ENCODE data around the gene DLX3.

DLX3 gene

GRCh38 chr17:49958723-49959122 lies 36.3 kb downstream of the DLX3 start:
- Mint-ChIP-seq H3K36me3 (no peaks in the 10 kb centered on the region), H3K4me1 (peaks cover 3% of the 10 kb centered on the region), H3K9me3 (no peaks in the 10 kb centered on the region), H3K27ac (no peak overlapping the region), H3K27me3 (peaks cover 69% of the 10 kb centered on the region), H3K4me3 (no peak overlapping the region)
- DNase-seq = no peak
- CTCF ChIA-PET = no interaction called here

- H3K27ac Mint-ChIP-seq = no peak overlapping the region
- H3K4me3 Mint-ChIP-seq = no peak overlapping the region
- H3K36me3 Mint-ChIP-seq = no peaks in the 10 kb centered on the region
- no peaks in the 10 kb centered on the region for H3K4me1 Mint-ChIP-seq
- H3K27me3 Mint-ChIP-seq = peaks cover 69% of the 10 kb centered on the region
- no peak for DNase-seq
- no peaks in the 10 kb centered on the region for H3K9me3 Mint-ChIP-seq
- CTCF ChIA-PET = interaction anchor here (1.1 to 3.9 kb wide), 2 partner anchors 33 to 39 kb away, joined by 4 to 32 read pairs; partner anchors contain the start of gene DLX3
Observed at GRCh38 chr17:49957350-49957749, 37.7 kb downstream of the DLX3 start.

- H3K27me3 Mint-ChIP-seq = peaks cover 69% of the 10 kb centered on the region
- no peak overlapping the region for H3K27ac Mint-ChIP-seq
- H3K4me1 Mint-ChIP-seq = no peaks in the 10 kb centered on the region
- no peak for DNase-seq
- CTCF ChIA-PET = interaction anchor here (1.1 to 3.9 kb wide), 2 partner anchors 33 to 39 kb away, joined by 4 to 32 read pairs; partner anchors contain the start of gene DLX3
- no peaks in the 10 kb centered on the region for H3K36me3 Mint-ChIP-seq
- H3K9me3 Mint-ChIP-seq = no peaks in the 10 kb centered on the region
- no peak overlapping the region for H3K4me3 Mint-ChIP-seq
Observed at GRCh38 chr17:49956780-49957179, 38.2 kb downstream of the DLX3 start.

GRCh38 chr17:49955157-49955556 lies 39.9 kb downstream of the DLX3 start:
- H3K4me3 Mint-ChIP-seq = no peak overlapping the region
- H3K4me1 Mint-ChIP-seq = no peaks in the 10 kb centered on the region

DNA sequence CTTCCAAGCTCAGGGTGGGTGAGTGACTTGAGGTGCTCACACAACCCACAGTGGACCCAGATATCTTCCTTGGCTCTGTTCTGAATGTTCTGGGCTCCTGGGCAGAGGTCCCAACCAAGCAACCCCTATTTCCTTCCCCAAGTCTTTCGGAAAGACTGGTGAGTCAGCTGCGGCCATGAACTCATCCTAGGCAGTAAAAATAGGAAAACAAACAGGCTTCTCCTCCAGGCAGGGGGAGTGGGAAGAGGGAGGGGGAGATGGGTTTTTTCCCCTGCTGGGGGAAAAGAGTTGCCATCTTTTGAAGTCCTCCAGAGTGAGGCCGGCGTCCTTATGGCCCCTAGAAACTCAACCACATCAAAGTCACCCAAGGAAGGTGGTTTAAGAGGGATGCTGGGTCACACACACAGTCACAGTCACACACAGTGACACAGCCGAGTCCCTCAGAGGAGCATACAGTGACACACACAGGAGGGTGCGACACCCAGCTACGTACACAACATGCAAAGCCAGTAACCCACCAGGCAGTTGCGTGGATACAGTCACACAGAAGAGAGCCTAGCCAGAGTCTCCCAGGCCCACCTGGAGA lies 42.0 kb downstream of the DLX3 start:
- CTCF ChIA-PET = interaction anchor here (0.6 to 6.4 kb wide), 23 partner anchors 9 to 1376 kb away, joined by 3 to 118 read pairs (median 5); partner anchors contain the start of gene DLX3
- H3K9me3 Mint-ChIP-seq = no peaks in the 10 kb centered on the region
- no peak overlapping the region for H3K4me3 Mint-ChIP-seq
- H3K4me1 Mint-ChIP-seq = no peaks in the 10 kb centered on the region
- no peak overlapping the region for H3K27ac Mint-ChIP-seq
- H3K27me3 Mint-ChIP-seq = peaks cover 82% of the 10 kb centered on the region
- DNase-seq = no peak
- no peaks in the 10 kb centered on the region for H3K36me3 Mint-ChIP-seq

More at GRCh38 chr17:49955157-49955556, 39.9 kb downstream of the DLX3 start:
- no peak for DNase-seq
- no peaks in the 10 kb centered on the region for H3K9me3 Mint-ChIP-seq
- peaks cover 71% of the 10 kb centered on the region for H3K27me3 Mint-ChIP-seq
- H3K27ac Mint-ChIP-seq = no peak overlapping the region
- CTCF ChIA-PET = interaction anchor here (3.9 kb wide), 1 partner anchor 41 kb away, joined by 32 read pairs; the partner anchor contains the start of gene DLX3
- no peaks in the 10 kb centered on the region for H3K36me3 Mint-ChIP-seq

DNA sequence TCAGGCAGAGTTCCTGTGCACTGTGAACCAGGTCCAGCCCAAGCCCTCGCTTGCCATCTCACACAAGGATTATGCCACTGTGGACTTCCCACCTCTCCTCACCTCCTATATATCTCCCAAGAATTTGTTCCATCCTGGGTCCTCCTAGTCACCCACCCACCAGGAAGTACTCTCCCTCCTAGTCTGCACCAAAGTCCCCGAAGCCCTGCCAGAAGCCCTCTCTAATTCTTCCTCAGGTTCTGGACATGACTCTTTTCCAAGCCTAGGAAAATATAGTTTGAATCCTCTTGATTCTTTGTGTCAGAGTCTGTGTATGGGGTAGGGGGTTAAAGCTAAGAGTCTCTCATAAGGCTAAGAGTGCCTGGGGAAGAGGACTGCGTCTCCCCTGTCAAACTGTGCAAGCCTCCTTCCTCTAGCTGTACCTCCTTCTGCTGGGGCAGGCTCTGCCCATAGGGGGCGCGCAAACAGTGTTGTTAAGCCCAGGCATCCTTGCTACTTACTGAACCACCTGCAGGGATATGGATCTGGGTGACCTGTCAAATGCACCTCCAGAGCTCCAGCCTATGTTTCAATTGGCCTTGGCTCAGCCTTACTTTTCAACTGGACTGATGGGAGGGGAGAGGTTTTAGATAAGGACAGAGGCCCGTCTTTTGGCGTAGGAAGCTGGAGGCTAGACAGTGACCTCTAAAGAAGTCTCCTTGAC lies 42.7 kb downstream of the DLX3 start:
- CTCF ChIA-PET = interaction anchor here (0.6 to 6.4 kb wide), 24 partner anchors 10 to 1376 kb away, joined by 3 to 118 read pairs (median 5); partner anchors contain the start of gene DLX3
- no peaks in the 10 kb centered on the region for H3K36me3 Mint-ChIP-seq
- H3K4me1 Mint-ChIP-seq = no peaks in the 10 kb centered on the region
- H3K27ac Mint-ChIP-seq = no peak overlapping the region
- H3K27me3 Mint-ChIP-seq = peaks cover 82% of the 10 kb centered on the region
- no peak overlapping the region for H3K4me3 Mint-ChIP-seq
- no peaks in the 10 kb centered on the region for H3K9me3 Mint-ChIP-seq
- DNase-seq = peak; percentile 91

- H3K36me3 Mint-ChIP-seq = no peaks in the 10 kb centered on the region
- H3K9me3 Mint-ChIP-seq = no peaks in the 10 kb centered on the region
- H3K4me3 Mint-ChIP-seq = no peak overlapping the region
- no peaks in the 10 kb centered on the region for H3K4me1 Mint-ChIP-seq
- DNase-seq = no peak
- CTCF ChIA-PET = interaction anchor here (0.8 to 6.4 kb wide), 16 partner anchors 10 to 140 kb away, joined by 3 to 118 read pairs (median 6); partner anchors contain the start of gene DLX3
- H3K27me3 Mint-ChIP-seq = peaks cover 77% of the 10 kb centered on the region
- no peak overlapping the region for H3K27ac Mint-ChIP-seq
Observed at GRCh38 chr17:49951362-49952082, 43.5 kb downstream of the DLX3 start.

DNA sequence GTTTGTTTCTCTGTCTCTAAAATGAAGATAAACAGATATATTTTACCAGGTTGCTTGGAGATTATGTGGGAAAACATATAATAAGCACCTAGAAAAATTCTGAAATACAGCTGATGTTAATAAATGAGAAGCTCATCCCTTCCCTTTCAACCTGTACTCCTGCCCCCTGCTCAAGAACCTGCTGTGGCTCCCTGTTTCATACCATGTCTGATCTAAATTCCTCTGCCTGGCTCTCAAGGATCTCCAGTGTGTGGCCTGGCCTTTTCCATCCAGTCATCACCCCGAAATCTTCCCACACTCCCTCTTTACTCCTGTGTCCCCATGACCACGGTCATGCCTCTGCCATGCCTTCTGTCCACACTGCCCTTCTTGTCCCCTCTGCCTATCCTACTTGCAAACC lies 45.4 kb downstream of the DLX3 start:
- no peaks in the 10 kb centered on the region for H3K36me3 Mint-ChIP-seq
- H3K9me3 Mint-ChIP-seq = no peaks in the 10 kb centered on the region
- H3K27ac Mint-ChIP-seq = no peak overlapping the region
- peaks cover 88% of the 10 kb centered on the region for H3K27me3 Mint-ChIP-seq
- CTCF ChIA-PET = interaction anchor here (6.4 kb wide), 1 partner anchor 48 kb away, joined by 118 read pairs; the partner anchor contains the start of gene DLX3
- no peaks in the 10 kb centered on the region for H3K4me1 Mint-ChIP-seq
- DNase-seq = no peak
- H3K4me3 Mint-ChIP-seq = no peak overlapping the region

DNA sequence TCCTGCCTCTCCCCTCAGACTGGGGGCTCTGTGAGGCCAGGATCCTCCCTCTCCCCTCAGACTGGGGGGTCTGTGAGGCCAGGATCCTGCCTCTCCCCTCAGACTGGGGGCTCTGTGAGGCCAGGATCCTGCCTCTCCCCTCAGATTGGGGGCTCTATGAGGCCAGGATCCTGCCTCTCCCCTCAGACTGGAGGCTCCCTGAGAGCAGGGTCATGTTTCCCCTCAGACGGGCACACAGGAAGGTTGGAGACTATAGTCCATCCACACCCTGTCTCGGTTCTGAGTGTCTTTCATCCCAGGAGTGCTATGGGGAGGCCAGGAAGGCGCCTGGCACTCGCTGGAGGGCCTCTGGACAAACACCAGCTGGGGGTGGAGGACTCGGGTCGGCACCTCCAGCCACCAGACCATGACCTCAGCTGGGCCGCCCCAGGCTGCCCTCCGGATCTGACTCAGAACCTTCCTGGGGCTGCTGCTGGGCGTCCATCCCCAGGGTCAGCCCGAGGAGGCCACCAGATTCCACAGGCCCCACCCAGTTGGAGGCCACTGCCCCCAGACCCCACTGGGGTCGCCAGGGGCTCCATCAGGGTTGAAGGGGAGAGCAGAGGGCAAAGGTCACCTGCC lies 48.0 kb downstream of the DLX3 start:
- Mint-ChIP-seq H3K27ac (no peak overlapping the region), H3K36me3 (no peaks in the 10 kb centered on the region), H3K4me1 (no peaks in the 10 kb centered on the region), H3K4me3 (no peak overlapping the region), H3K9me3 (no peaks in the 10 kb centered on the region), H3K27me3 (peaks cover 90% of the 10 kb centered on the region)
- DNase-seq = no peak
- CTCF ChIA-PET = no interaction called here

- no peak overlapping the region for H3K4me3 Mint-ChIP-seq
- H3K27ac Mint-ChIP-seq = no peak overlapping the region
- CTCF ChIA-PET = no interaction called here
- H3K27me3 Mint-ChIP-seq = peaks cover 90% of the 10 kb centered on the region
- no peaks in the 10 kb centered on the region for H3K9me3 Mint-ChIP-seq
- DNase-seq = no peak
- no peaks in the 10 kb centered on the region for H3K4me1 Mint-ChIP-seq
- H3K36me3 Mint-ChIP-seq = no peaks in the 10 kb centered on the region
Observed at GRCh38 chr17:49946208-49946607, 48.8 kb downstream of the DLX3 start.

GRCh38 chr17:49944273-49944870 lies 50.7 kb downstream of the DLX3 start:
- H3K4me3 Mint-ChIP-seq = no peak overlapping the region
- H3K27ac Mint-ChIP-seq = no peak overlapping the region
- H3K36me3 Mint-ChIP-seq = no peaks in the 10 kb centered on the region
- CTCF ChIA-PET = interaction anchor here (1.2 to 6.0 kb wide), 2 partner anchors 8 to 53 kb away, joined by 11 to 36 read pairs; no protein-coding TSS in a partner anchor
- DNase-seq = no peak
- no peaks in the 10 kb centered on the region for H3K4me1 Mint-ChIP-seq
- H3K9me3 Mint-ChIP-seq = no peaks in the 10 kb centered on the region
- peaks cover 91% of the 10 kb centered on the region for H3K27me3 Mint-ChIP-seq

DNA sequence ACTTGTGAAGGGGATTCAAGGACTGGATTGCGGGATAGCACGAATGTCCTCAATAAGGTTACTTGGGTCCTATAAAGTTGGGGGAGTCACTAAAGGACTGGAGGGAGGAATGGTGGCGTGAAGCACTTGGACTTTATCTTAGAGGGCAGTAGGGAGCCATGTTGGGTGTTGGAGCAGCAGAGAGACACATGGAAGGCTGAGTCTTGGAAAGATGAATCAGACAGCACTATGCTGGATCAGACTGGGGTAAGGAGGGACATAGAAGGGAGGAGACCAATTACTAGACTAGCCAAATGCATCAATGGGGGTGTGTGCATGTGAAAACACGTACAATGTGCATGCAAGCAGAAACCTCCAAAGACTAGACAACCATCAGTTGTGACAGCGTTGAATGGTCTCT lies 52.1 kb downstream of the DLX3 start:
- CTCF ChIA-PET = interaction anchor here (1.2 to 6.0 kb wide), 3 partner anchors 9 to 55 kb away, joined by 3 to 36 read pairs (median 4); no protein-coding TSS in a partner anchor
- no peak overlapping the region for H3K4me3 Mint-ChIP-seq
- H3K36me3 Mint-ChIP-seq = no peaks in the 10 kb centered on the region
- H3K4me1 Mint-ChIP-seq = no peaks in the 10 kb centered on the region
- H3K27ac Mint-ChIP-seq = no peak overlapping the region
- no peak for DNase-seq
- H3K27me3 Mint-ChIP-seq = peaks cover 89% of the 10 kb centered on the region
- no peaks in the 10 kb centered on the region for H3K9me3 Mint-ChIP-seq

DNA sequence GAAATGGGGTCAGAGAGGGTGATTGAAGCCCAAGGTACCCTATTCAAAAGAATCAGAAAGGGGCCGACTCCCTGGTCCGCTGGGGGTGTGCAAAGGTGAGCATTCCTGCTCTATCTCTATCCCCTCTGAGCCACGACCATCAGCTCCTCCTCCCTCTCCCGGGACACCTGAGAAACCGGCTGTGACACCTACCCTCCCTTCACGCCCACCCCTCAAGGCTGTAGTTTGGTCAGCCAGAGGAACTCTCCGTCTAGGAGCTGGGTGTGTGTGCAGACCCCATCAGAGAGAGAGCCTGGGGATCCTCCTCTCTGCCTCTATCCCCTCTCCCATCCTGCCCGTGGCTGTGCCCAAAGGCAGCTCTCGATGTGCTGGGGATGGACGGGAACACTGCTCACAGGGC lies 53.6 kb downstream of the DLX3 start:
- CTCF ChIA-PET = interaction anchor here (0.6 to 6.0 kb wide), 2 partner anchors 11 to 333 kb away, joined by 3 to 36 read pairs; no protein-coding TSS in a partner anchor
- Mint-ChIP-seq H3K9me3 (no peaks in the 10 kb centered on the region), H3K4me1 (no peaks in the 10 kb centered on the region), H3K36me3 (no peaks in the 10 kb centered on the region), H3K4me3 (no peak overlapping the region), H3K27me3 (peaks cover 85% of the 10 kb centered on the region), H3K27ac (no peak overlapping the region)
- DNase-seq = no peak

All from activated naive CD4-positive, alpha-beta T cell treated with anti-CD3 and anti-CD28 coated beads, Interleukin-2, amount 10 ng/mL, durations not matched to agents 7 days and 5 days (primary cell).